KMS-11 (cell line): Measurements from ENCODE around the gene SORCS2.

Experiments used
- H2AFZ ChIP-seq: fragments of 200-600 bp; sonication (generic); 2 replicates; pipeline ENCODE4 v1.6.1; 2016; ENCODE audit warnings: antibody characterized with exemption, mixed run types, low read depth
- H3K27ac ChIP-seq: fragments of 200-600 bp; sonication (generic); 2 replicates; pipeline ENCODE4 v1.6.1; 2016; ENCODE audit warnings: mild to moderate bottlenecking, mixed run types
- H3K27me3 ChIP-seq: fragments of 200-600 bp; sonication (generic); 2 replicates; pipeline ENCODE4 v1.6.1; 2017; ENCODE audit warnings: mild to moderate bottlenecking, low read depth, mixed run types, moderate library complexity; ENCODE audit not compliant: insufficient read depth
- H3K36me3 ChIP-seq: fragments of 200-600 bp; sonication (generic); 2 replicates; pipeline ENCODE4 v1.6.1; 2017; ENCODE audit warnings: mild to moderate bottlenecking, mixed run types; ENCODE audit not compliant: insufficient read depth
- H3K4me1 ChIP-seq: fragments of 200-600 bp; sonication (generic); 2 replicates; pipeline ENCODE4 v1.6.1; 2016; ENCODE audit warnings: mild to moderate bottlenecking, low read depth, mixed run types; ENCODE audit not compliant: poor library complexity, severe bottlenecking
- H3K4me2 ChIP-seq: fragments of 200-600 bp; sonication (generic); 2 replicates; pipeline ENCODE4 v1.7.0; 2016; ENCODE audit warnings: mild to moderate bottlenecking, mixed run types
- H3K4me3 ChIP-seq: fragments of 200-600 bp; sonication (generic); IDR thresholded peaks from 2 replicates; pipeline ENCODE4 v1.6.1; 2017; ENCODE audit warnings: low read depth, low read length, mixed read lengths; ENCODE audit not compliant: insufficient read depth
- H3K79me2 ChIP-seq: fragments of 200-600 bp; sonication (generic); 2 replicates; pipeline ENCODE4 v1.6.1; 2016; ENCODE audit warnings: low read depth, mixed run types; ENCODE audit not compliant: insufficient read depth
- H3K9ac ChIP-seq: fragments of 200-600 bp; sonication (generic); 2 replicates; pipeline ENCODE4 v1.6.1; 2016; ENCODE audit warnings: mild to moderate bottlenecking, mixed run types
- H4K20me1 ChIP-seq: fragments of 200-600 bp; sonication (generic); 2 replicates; pipeline ENCODE4 v1.6.1; 2016; ENCODE audit warnings: mild to moderate bottlenecking, mixed run types; ENCODE audit not compliant: insufficient read depth
- CTCF ChIP-seq: fragments of 200-600 bp; sonication (generic); conservative IDR thresholded peaks from 2 replicates; pipeline ENCODE4 v1.6.1; 2017; ENCODE audit warnings: low read depth, mild to moderate bottlenecking, antibody characterized with exemption, low read length, moderate library complexity, mixed read lengths

Gene SORCS2

GRCh38 chr4:7293703-7294102, 101.4 kb downstream of the SORCS2 start:
- no peak overlapping the region for H3K27ac ChIP-seq
- H3K79me2 ChIP-seq, result no peaks in the 10 kb centered on the region
- no peaks in the 10 kb centered on the region for H3K36me3 ChIP-seq
- no peaks in the 10 kb centered on the region for H3K4me1 ChIP-seq
- peaks cover 8% of the 10 kb centered on the region; the same call in 1 of the 2 replicates for H3K27me3 ChIP-seq
- no peak for TF ChIP-seq CTCF
- no peak overlapping the region for H3K4me2 ChIP-seq
- H3K4me3 ChIP-seq, result no peak overlapping the region
- H3K9ac ChIP-seq, result no peak overlapping the region
- H4K20me1 ChIP-seq, result no peaks in the 10 kb centered on the region
- H2AFZ ChIP-seq, result no peak overlapping the region

DNA sequence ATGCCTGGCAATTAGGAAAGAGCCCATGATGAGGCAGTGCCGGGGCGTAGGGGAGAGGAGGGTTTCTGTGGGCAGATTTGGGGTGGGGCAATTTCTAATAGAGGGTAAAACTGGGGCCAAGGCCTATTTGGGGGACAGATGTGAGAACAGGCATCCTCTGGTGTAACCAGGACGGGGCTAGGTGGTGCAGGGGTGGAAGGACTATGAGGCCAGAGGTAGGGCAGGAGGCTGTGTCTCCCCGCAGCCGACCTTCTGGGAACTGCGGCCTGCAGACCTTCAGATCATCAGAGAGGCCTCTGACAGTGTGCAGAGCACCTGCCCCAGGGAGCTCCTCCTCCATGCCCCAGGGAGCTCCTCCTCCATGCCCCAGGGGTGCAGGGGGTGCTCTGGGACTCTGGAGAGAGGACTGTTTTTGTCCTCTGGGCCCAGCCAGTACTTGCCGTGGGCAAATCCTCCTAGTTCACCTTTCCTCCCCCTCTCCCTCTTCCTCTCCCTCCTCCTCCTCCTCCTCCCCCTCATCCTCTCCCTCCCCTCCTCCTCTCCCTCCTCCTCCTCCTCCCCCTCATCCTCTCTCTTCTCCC, 101.9 kb downstream of the SORCS2 start:
- no peak for TF ChIP-seq CTCF
- Histone ChIP-seq H3K9ac (no peak overlapping the region), H4K20me1 (no peaks in the 10 kb centered on the region), H3K4me2 (no peak overlapping the region), H3K79me2 (no peaks in the 10 kb centered on the region), H3K36me3 (no peaks in the 10 kb centered on the region), H2AFZ (no peak overlapping the region), H3K27ac (no peak overlapping the region), H3K4me3 (no peak overlapping the region), H3K27me3 (peaks cover 12% of the 10 kb centered on the region; the same call in 1 of the 2 replicates), H3K4me1 (no peaks in the 10 kb centered on the region)

DNA sequence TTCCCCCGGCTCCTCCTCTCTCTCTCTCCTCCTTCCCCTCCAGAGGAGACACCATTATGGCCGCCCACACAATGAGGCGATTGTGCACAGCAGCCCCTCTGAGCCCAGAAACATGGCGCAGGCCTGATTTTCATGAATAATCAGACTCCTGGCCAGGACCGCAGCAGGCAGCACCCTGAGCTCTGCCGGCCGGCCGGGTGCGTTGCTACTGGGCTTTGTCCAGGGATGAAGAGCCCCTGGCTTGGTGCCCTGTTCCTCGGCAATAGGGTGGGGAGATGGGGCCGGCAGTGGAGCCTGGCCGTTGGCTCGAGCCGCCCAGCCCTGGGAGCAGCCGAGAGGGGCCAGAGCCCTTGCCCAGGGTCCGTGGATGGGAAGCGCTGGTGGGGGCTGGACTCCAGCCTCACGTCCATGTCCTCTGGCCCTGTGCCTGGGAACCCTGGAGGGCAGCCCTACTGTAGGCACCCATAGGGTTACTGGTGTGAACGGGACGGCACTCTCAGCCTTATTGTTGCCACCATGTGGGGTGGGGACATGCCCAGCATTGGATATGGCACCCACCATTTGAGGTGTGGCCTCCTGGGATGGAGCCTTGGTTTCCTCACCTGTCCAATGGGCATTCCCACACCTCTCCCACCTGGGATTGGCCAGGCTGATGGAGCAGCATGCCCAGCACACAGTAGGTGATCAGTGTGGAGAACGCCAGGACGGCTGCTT, 103.0 kb downstream of the SORCS2 start:
- H3K27me3 ChIP-seq, result peaks cover 19% of the 10 kb centered on the region; the same call in 1 of the 2 replicates

GRCh38 chr4:7295911-7296660, 103.7 kb downstream of the SORCS2 start:
- no peak overlapping the region for H3K27ac ChIP-seq

More for the DNA sequence above, 103.0 kb downstream of the SORCS2 start:
- H3K79me2 ChIP-seq, result no peaks in the 10 kb centered on the region
- H3K9ac ChIP-seq, result no peak overlapping the region
- no peak overlapping the region for H3K27ac ChIP-seq
- no peak overlapping the region for H2AFZ ChIP-seq
- no peak for TF ChIP-seq CTCF
- no peaks in the 10 kb centered on the region for H3K4me1 ChIP-seq
- no peaks in the 10 kb centered on the region for H4K20me1 ChIP-seq
- no peak overlapping the region for H3K4me2 ChIP-seq
- H3K36me3 ChIP-seq, result no peaks in the 10 kb centered on the region
- H3K4me3 ChIP-seq, result no peak overlapping the region

More at GRCh38 chr4:7295911-7296660, 103.7 kb downstream of the SORCS2 start:
- Histone ChIP-seq H3K4me1 (no peaks in the 10 kb centered on the region), H3K79me2 (no peaks in the 10 kb centered on the region), H3K9ac (no peak overlapping the region), H2AFZ (no peak overlapping the region), H4K20me1 (no peaks in the 10 kb centered on the region), H3K27me3 (peaks cover 19% of the 10 kb centered on the region; the same call in 1 of the 2 replicates), H3K4me2 (no peak overlapping the region), H3K36me3 (no peaks in the 10 kb centered on the region), H3K4me3 (no peak overlapping the region)
- TF ChIP-seq CTCF, result no peak
